ENCODE data around the gene ICA1. TPM values are rescaled to one million over a fixed set of nuclear protein-coding genes. Genes with fewer than 3 reads are reported as not detected.

Gene ICA1
- total and polyA plus RNA-seq, 8 donors: 19.1 to 458 (median 77.4) TPM

DNA sequence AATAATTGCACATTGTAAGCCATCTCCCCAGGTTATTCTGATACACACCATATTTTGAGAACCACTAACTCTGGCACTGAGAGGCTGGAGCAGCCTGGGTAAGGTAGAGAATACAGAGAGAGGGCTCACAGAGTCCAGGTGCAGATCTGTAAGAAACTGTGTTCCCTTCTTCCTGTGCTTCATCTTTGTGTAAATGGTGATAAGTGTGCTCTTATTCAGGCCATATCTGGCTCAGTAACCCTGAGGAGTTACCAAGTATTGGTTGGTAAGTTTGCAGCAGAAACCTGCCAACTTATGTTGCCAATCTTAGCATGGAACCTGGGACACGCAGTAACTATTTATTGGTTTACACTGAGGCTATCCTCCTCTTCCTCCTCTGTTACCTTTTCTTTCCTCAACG is 16.2 kb upstream of the ICA1 start:
- Histone ChIP-seq H3K36me3 (no peaks in the 10 kb centered on the region), H3K27me3 (no peaks in the 10 kb centered on the region), H3K27ac (no peak overlapping the region), H3K4me1 (no peaks in the 10 kb centered on the region), H3K4me3 (no peak overlapping the region), H3K9me3 (no peaks in the 10 kb centered on the region)
- intact Hi-C loops (cut with DNase I; ENCODE audit: low total_unique reads): no loop called here
- TF ChIP-seq POLR2AphosphoS5 (IDR thresholded peaks at IDR 0.05) (no peak), POLR2A (IDR thresholded peaks at IDR 0.05) (no peak), CTCF (IDR thresholded peaks at IDR 0.05) (no peak), EP300 (IDR thresholded peaks at IDR 0.05) (no peak)
- DNase-seq: no peak
- WGBS, 5 donors: 51 to 71% (median 58%) methylated on average over 2 of the region's 2 CpGs

- WGBS, 5 donors: 27 to 65% (median 44%) methylated on average over 3 of the region's 3 CpGs
- Histone ChIP-seq H3K27me3 (no peaks in the 10 kb centered on the region), H3K36me3 (no peaks in the 10 kb centered on the region), H3K4me3 (no peak overlapping the region), H3K9me3 (no peaks in the 10 kb centered on the region), H3K4me1 (no peaks in the 10 kb centered on the region), H3K27ac (no peak overlapping the region)
- intact Hi-C loops (cut with DNase I; ENCODE audit: low total_unique reads): no loop called here
- DNase-seq: peak; percentile 34 to 50
- TF ChIP-seq POLR2A (IDR thresholded peaks at IDR 0.05): no peak
- no peak for TF ChIP-seq EP300 (IDR thresholded peaks at IDR 0.05)
- peak in 2 of 7 experiments; percentile 19 to 68 for TF ChIP-seq CTCF (IDR thresholded peaks at IDR 0.05)
Observed at GRCh38 chr7:8277394-8277982, 15.5 kb upstream of the ICA1 start.

DNA sequence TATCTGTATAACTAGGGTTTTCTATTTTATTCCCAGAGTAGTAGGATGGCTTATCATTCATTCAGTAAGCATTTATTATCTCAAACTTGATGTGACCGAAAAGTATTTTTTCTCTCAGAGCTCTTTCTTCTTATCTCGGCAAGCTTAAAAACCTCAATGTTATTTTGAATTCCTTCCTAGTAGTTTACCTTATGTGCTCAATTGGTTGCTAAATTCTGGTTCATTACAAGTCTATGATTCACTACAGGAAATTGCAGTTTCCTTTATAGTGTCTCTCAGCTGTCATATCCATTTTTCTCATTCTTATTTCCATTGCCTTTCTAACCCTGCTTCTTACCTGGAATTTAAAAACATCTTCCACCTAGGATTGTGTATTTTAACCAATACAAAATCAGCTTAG is 12.6 kb upstream of the ICA1 start:
- H3K36me3 ChIP-seq: no peaks in the 10 kb centered on the region
- DNase-seq: no peak
- no peaks in the 10 kb centered on the region for H3K4me1 ChIP-seq
- H3K27ac ChIP-seq: no peak overlapping the region
- H3K4me3 ChIP-seq: no peak overlapping the region
- H3K27me3 ChIP-seq: no peaks in the 10 kb centered on the region
- TF ChIP-seq POLR2A (IDR thresholded peaks at IDR 0.05) (no peak), POLR2AphosphoS5 (IDR thresholded peaks at IDR 0.05) (no peak), EP300 (IDR thresholded peaks at IDR 0.05) (no peak), CTCF (IDR thresholded peaks at IDR 0.05) (no peak)
- H3K9me3 ChIP-seq: no peaks in the 10 kb centered on the region
- intact Hi-C loops (cut with DNase I; ENCODE audit: low total_unique reads): no loop called here
- 37 to 63% (median 56%) methylated on average over 2 of the region's 2 CpGs for WGBS, 5 donors

- TF ChIP-seq POLR2A (IDR thresholded peaks at IDR 0.05) (no peak), POLR2AphosphoS5 (IDR thresholded peaks at IDR 0.05) (no peak), EP300 (IDR thresholded peaks at IDR 0.05) (no peak), CTCF (IDR thresholded peaks at IDR 0.05) (no peak)
Observed at GRCh38 chr7:8271960-8272359, 10.0 kb upstream of the ICA1 start.

More at GRCh38 chr7:8271960-8272359, 10.0 kb upstream of the ICA1 start:
- Histone ChIP-seq H3K9me3 (no peaks in the 10 kb centered on the region), H3K27ac (no peak overlapping the region), H3K4me1 (no peaks in the 10 kb centered on the region), H3K36me3 (no peaks in the 10 kb centered on the region), H3K27me3 (no peaks in the 10 kb centered on the region), H3K4me3 (no peak overlapping the region)
- DNase-seq: no peak
- intact Hi-C loops (cut with DNase I; ENCODE audit: low total_unique reads): no loop called here

Measured in stomach (tissue), 9 donors.